SK-N-SH (cell line): ENCODE data around the gene NOX4. TPM values are rescaled to one million over a fixed set of nuclear protein-coding genes. Genes with fewer than 3 reads are reported as not detected.
"Not testable (repeated sequence)": the region's sequence is repeated elsewhere in the genome, so short reads cannot be mapped to it uniquely, and the experiment has no call there.

Experiments
- CTCF ChIA-PET: fragments of 300-600, 350-600 bp; formaldehyde crosslinking; extraction: SDS; loops from one replicate; lab custom pipeline; 2021; lab: Yijun Ruan, JAX
- POLR2A ChIA-PET: fragments of 350-600 bp; sonication (Branson Sonifier 250); formaldehyde crosslinking; extraction: SDS; loops from one replicate; lab custom pipeline; 2020; ENCODE audit warnings: antibody characterized with exemption, inconsistent platforms; lab: Yijun Ruan, JAX
- DNase-seq: peaks from one replicate; pipeline ENCODE4 v3.0.0; 2012
- H2AFZ ChIP-seq: fragments of 200-600 bp; sonication (generic); 2 replicates; pipeline ENCODE4 v1.8.1; 2016; ENCODE audit warnings: antibody characterized with exemption, mild to moderate bottlenecking, low read depth
- H3F3A ChIP-seq: fragments of 200-600 bp; sonication (generic); replicated peaks from 2 replicates; pipeline ENCODE3; 2016; ENCODE audit warnings: antibody characterized with exemption, mild to moderate bottlenecking; ENCODE audit not compliant: insufficient read depth
- H3K27ac ChIP-seq, 2 experiments: fragments of 200-500 bp in 1 of 2; fragments of 200-600 bp in 1 of 2; sonication (Bioruptor generic) in 1 of 2; sonication (generic), shearing (Covaris generic) in 1 of 2; 2 replicates each; pipeline versions ENCODE4 v1.5.1 to v1.6.1; 2014 to 2016; ENCODE audit warnings: low read depth in 2 of 2, inconsistent platforms in 1 of 2, low read length in 1 of 2, mild to moderate bottlenecking in 1 of 2, mixed read lengths in 1 of 2
- H3K27me3 ChIP-seq: fragments of 200-600 bp; sonication (generic), shearing (Covaris generic); 2 replicates; pipeline ENCODE4 v1.6.1; 2016; ENCODE audit warnings: mixed run types; ENCODE audit not compliant: insufficient read depth
- H3K36me3 ChIP-seq, 2 experiments: fragments of 200-500 bp in 1 of 2; fragments of 200-600 bp in 1 of 2; sonication (Bioruptor generic) in 1 of 2; sonication (generic) in 1 of 2; replicated peaks in 1 of 2; 2 replicates each; pipeline versions ENCODE3 to v1.5.1; 2014 to 2016; ENCODE audit warnings: low read length in 1 of 2, mild to moderate bottlenecking in 1 of 2; ENCODE audit not compliant: insufficient read depth in 2 of 2, control insufficient read depth in 1 of 2
- H3K4me1 ChIP-seq, 2 experiments: fragments of 200-500 bp in 1 of 2; fragments of 200-600 bp in 1 of 2; sonication (Bioruptor generic) in 1 of 2; sonication (generic), shearing (Covaris generic) in 1 of 2; 2 replicates each; pipeline versions ENCODE4 v1.5.1 to v1.6.1; 2014 to 2016; ENCODE audit warnings: low read depth in 1 of 2, low read length in 1 of 2, mixed run types in 1 of 2; ENCODE audit not compliant: insufficient read depth in 2 of 2, control insufficient read depth in 1 of 2
- H3K4me2 ChIP-seq: fragments of 200-600 bp; sonication (generic), shearing (Covaris generic); 2 replicates; pipeline ENCODE4 v1.6.1; 2017; ENCODE audit warnings: mixed run types
- H3K4me3 ChIP-seq, 2 experiments: fragments of 200-500 bp in 1 of 2; fragments of 200-600 bp in 1 of 2; sonication (Bioruptor generic) in 1 of 2; sonication (generic), shearing (Covaris generic) in 1 of 2; 2 replicates each; pipeline versions ENCODE4 v1.5.1 to v1.8.1; 2014 to 2016; ENCODE audit warnings: low read depth in 2 of 2, inconsistent platforms in 1 of 2, low read length in 1 of 2, mild to moderate bottlenecking in 1 of 2, mixed read lengths in 1 of 2, moderate library complexity in 1 of 2
- H3K79me2 ChIP-seq: fragments of 200-600 bp; sonication (generic); 2 replicates; pipeline ENCODE4 v1.8.1; 2017; ENCODE audit warnings: mild to moderate bottlenecking; ENCODE audit not compliant: insufficient read depth
- H3K9ac ChIP-seq: fragments of 200-600 bp; sonication (generic); 2 replicates; pipeline ENCODE4 v1.6.1; 2017; ENCODE audit warnings: mixed run types
- H3K9me2 ChIP-seq: fragments of 200-600 bp; sonication (generic); 2 replicates; pipeline ENCODE4 v1.6.1; 2017; ENCODE audit warnings: mixed run types
- H3K9me3 ChIP-seq: fragments of 200-600 bp; sonication (generic); 2 replicates; pipeline ENCODE4 v1.6.1; 2017; ENCODE audit warnings: mixed run types, mild to moderate bottlenecking, moderate library complexity
- H4K20me1 ChIP-seq: fragments of 200-600 bp; sonication (generic); 2 replicates; pipeline ENCODE4 v1.6.1; 2017; ENCODE audit warnings: mild to moderate bottlenecking, mixed run types; ENCODE audit not compliant: insufficient read depth
- CHD2 ChIP-seq: fragments of 150-350 bp; IDR thresholded peaks from 2 replicates; pipeline ENCODE4 v1.6.1; 2018; ENCODE audit warnings: low read length; ENCODE audit not compliant: partially characterized antibody
- ELF1 ChIP-seq: IDR thresholded peaks from 2 replicates; pipeline ENCODE4 v1.4.0; 2012
- EP300 ChIP-seq, 2 experiments: IDR thresholded peaks; 2 replicates each; pipeline versions ENCODE4 v1.4.0 to v1.6.1; 2012; ENCODE audit warnings: borderline replicate concordance in 1 of 2, low read depth in 1 of 2, low read length in 1 of 2
- EZH2phosphoT487 ChIP-seq: fragments of 200-600 bp; sonication (generic); IDR thresholded peaks from 2 replicates; pipeline ENCODE4 v1.6.1; 2017; ENCODE audit warnings: low read depth, mixed run types, mild to moderate bottlenecking, antibody characterized with exemption, moderate library complexity, borderline replicate concordance
- FOXM1 ChIP-seq: IDR thresholded peaks from 2 replicates; pipeline ENCODE4 v1.4.0; 2012; ENCODE audit warnings: low read depth, mild to moderate bottlenecking
- GABPA ChIP-seq: IDR thresholded peaks from 2 replicates; pipeline ENCODE4 v1.4.0; 2012; ENCODE audit warnings: low read depth, mild to moderate bottlenecking
- GATA2 ChIP-seq: sonication (generic); formaldehyde crosslinking; IDR thresholded peaks from 2 replicates; pipeline ENCODE4 v1.5.0; 2020; ENCODE audit warnings: mild to moderate bottlenecking, missing genetic modification reagents
- JUND ChIP-seq: IDR thresholded peaks from 2 replicates; pipeline ENCODE4 v1.4.0; 2012
- MXI1 ChIP-seq: IDR thresholded peaks from 2 replicates; pipeline ENCODE4 v1.6.1; 2012; ENCODE audit warnings: mild to moderate bottlenecking, low read depth, low read length, improper control_type of control experiment
- POLR2AphosphoS5 ChIP-seq: IDR thresholded peaks from 2 replicates; pipeline ENCODE4 v1.6.1; 2012; ENCODE audit warnings: low read depth, low read length
- RFX5 ChIP-seq: IDR thresholded peaks from 2 replicates; pipeline ENCODE4 v1.6.1; 2012; ENCODE audit warnings: mild to moderate bottlenecking, improper control_type of control experiment, low read length
- RXRA ChIP-seq: IDR thresholded peaks from 2 replicates; pipeline ENCODE4 v1.4.0; 2012; ENCODE audit warnings: low read depth, mild to moderate bottlenecking, borderline replicate concordance
- SMC3 ChIP-seq: IDR thresholded peaks from 2 replicates; pipeline ENCODE4 v1.6.1; 2012; ENCODE audit warnings: low read depth, low read length, improper control_type of control experiment
- TEAD4 ChIP-seq: IDR thresholded peaks from 2 replicates; pipeline ENCODE4 v1.4.0; 2012; ENCODE audit warnings: mild to moderate bottlenecking, borderline replicate concordance; ENCODE audit not compliant: insufficient read depth
- YY1 ChIP-seq: IDR thresholded peaks from 2 replicates; pipeline ENCODE4 v1.4.0; 2012; ENCODE audit warnings: low read depth, mild to moderate bottlenecking
- WGBS: methylation state at CpG from one replicate; pipeline ENCODE4 v1.1.6; 2017; ENCODE audit warnings: low lambda C conversion rate; 5-methylcytosine and 5-hydroxymethylcytosine counted together
- polyA plus RNA-seq, 3 experiments: library from polyadenylated mRNA; depleted of rRNA; stranded (reverse); fragments of >200 nt; gene quantifications; 2 replicates each; pipeline ENCODE4 v1.2.3, GENCODE V29; 2012
- TF ChIP-seq, protein P1 (sequence below): IDR thresholded peaks from 2 replicates; pipeline ENCODE4 v1.6.1; 2012; ENCODE audit warnings: mild to moderate bottlenecking, low read depth, low read length, moderate library complexity
- TF ChIP-seq, protein P2 (sequence below): fragments of 150-350 bp; IDR thresholded peaks from 2 replicates; pipeline ENCODE4 v1.6.1; 2017; ENCODE audit warnings: antibody characterized with exemption, low read length, low read depth, borderline replicate concordance
- TF ChIP-seq, protein P3 (sequence below): IDR thresholded peaks from 2 replicates; pipeline ENCODE4; 2012
- TF ChIP-seq, protein P4 (sequence below): IDR thresholded peaks from 2 replicates; pipeline ENCODE4 v1.4.0; 2012; ENCODE audit warnings: low read depth

The NOX4 gene
- polyA plus RNA-seq, 1 of the 3 experiments (the other 2 are of a cell fraction), result 2.2 TPM

DNA sequence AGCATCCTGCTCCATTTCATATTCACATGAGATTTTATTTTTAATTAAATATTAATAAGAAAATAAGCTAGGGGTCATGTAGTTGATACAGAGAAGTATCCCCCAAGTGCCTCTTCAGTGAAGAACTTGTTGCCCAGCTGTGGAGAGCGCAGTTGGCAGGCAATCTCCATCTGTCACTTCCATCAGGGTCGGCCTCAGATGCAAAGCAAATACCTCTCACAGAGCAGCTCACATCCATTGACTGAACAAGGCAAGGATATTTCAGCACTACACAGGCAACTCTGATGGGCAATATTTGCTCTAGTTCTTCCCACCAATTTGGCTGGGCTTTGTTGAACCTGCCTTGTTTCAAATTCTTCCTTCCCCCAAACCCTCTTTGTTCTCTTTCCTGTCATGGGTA, 129.4 kb downstream of the NOX4 start:
- H3K4me1 ChIP-seq, result no peaks in the 10 kb centered on the region
- H3K4me2 ChIP-seq, result no peak overlapping the region
- no peak for DNase-seq
- POLR2A ChIA-PET, result no interaction called here
- H3K36me3 ChIP-seq, result no peaks in the 10 kb centered on the region
- no peak overlapping the region for H3K9ac ChIP-seq
- H3K9me2 ChIP-seq, result no peaks in the 10 kb centered on the region
- WGBS, result 71% methylated on average over 2 of the region's 2 CpGs
- no peak for TF ChIP-seq MXI1
- no peak for TF ChIP-seq GATA2 (CRISPR knock-in tag)
- TF ChIP-seq, protein P1, sequence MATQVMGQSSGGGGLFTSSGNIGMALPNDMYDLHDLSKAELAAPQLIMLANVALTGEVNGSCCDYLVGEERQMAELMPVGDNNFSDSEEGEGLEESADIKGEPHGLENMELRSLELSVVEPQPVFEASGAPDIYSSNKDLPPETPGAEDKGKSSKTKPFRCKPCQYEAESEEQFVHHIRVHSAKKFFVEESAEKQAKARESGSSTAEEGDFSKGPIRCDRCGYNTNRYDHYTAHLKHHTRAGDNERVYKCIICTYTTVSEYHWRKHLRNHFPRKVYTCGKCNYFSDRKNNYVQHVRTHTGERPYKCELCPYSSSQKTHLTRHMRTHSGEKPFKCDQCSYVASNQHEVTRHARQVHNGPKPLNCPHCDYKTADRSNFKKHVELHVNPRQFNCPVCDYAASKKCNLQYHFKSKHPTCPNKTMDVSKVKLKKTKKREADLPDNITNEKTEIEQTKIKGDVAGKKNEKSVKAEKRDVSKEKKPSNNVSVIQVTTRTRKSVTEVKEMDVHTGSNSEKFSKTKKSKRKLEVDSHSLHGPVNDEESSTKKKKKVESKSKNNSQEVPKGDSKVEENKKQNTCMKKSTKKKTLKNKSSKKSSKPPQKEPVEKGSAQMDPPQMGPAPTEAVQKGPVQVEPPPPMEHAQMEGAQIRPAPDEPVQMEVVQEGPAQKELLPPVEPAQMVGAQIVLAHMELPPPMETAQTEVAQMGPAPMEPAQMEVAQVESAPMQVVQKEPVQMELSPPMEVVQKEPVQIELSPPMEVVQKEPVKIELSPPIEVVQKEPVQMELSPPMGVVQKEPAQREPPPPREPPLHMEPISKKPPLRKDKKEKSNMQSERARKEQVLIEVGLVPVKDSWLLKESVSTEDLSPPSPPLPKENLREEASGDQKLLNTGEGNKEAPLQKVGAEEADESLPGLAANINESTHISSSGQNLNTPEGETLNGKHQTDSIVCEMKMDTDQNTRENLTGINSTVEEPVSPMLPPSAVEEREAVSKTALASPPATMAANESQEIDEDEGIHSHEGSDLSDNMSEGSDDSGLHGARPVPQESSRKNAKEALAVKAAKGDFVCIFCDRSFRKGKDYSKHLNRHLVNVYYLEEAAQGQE, result no peak
- no peak for TF ChIP-seq JUND
- no peak for TF ChIP-seq YY1
- TF ChIP-seq ELF1, result no peak
- TF ChIP-seq RXRA, result no peak
- no peak for TF ChIP-seq FOXM1
- TF ChIP-seq TEAD4, result no peak
- TF ChIP-seq, protein P2, sequence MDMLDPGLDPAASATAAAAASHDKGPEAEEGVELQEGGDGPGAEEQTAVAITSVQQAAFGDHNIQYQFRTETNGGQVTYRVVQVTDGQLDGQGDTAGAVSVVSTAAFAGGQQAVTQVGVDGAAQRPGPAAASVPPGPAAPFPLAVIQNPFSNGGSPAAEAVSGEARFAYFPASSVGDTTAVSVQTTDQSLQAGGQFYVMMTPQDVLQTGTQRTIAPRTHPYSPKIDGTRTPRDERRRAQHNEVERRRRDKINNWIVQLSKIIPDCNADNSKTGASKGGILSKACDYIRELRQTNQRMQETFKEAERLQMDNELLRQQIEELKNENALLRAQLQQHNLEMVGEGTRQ, result no peak
- TF ChIP-seq, protein P3, sequence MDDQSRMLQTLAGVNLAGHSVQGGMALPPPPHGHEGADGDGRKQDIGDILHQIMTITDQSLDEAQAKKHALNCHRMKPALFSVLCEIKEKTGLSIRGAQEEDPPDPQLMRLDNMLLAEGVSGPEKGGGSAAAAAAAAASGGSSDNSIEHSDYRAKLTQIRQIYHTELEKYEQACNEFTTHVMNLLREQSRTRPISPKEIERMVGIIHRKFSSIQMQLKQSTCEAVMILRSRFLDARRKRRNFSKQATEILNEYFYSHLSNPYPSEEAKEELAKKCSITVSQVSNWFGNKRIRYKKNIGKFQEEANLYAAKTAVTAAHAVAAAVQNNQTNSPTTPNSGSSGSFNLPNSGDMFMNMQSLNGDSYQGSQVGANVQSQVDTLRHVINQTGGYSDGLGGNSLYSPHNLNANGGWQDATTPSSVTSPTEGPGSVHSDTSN, result no peak
- TF ChIP-seq SMC3, result no peak
- TF ChIP-seq GABPA, result no peak
- TF ChIP-seq RFX5, result no peak
- TF ChIP-seq, protein P4, sequence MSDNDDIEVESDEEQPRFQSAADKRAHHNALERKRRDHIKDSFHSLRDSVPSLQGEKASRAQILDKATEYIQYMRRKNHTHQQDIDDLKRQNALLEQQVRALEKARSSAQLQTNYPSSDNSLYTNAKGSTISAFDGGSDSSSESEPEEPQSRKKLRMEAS, result no peak
- no peak for TF ChIP-seq EP300 (IDR thresholded peaks at IDR 0.05; ENCODE audit: borderline replicate concordance in 1 of 2, low read depth in 1 of 2, low read length in 1 of 2)
- no peak for TF ChIP-seq EZH2phosphoT487
- TF ChIP-seq CHD2, result no peak
- TF ChIP-seq POLR2AphosphoS5, result no peak
- no peaks in the 10 kb centered on the region for H3K79me2 ChIP-seq
- no peak overlapping the region for H3K4me3 ChIP-seq
- H3K9me3 ChIP-seq, result no peaks in the 10 kb centered on the region
- no peaks in the 10 kb centered on the region for H3F3A ChIP-seq
- H4K20me1 ChIP-seq, result no peaks in the 10 kb centered on the region
- no peak overlapping the region for H3K27ac ChIP-seq
- H3K27me3 ChIP-seq, result no peaks in the 10 kb centered on the region
- H2AFZ ChIP-seq, result no peak overlapping the region
- CTCF ChIA-PET, result no interaction called here

DNA sequence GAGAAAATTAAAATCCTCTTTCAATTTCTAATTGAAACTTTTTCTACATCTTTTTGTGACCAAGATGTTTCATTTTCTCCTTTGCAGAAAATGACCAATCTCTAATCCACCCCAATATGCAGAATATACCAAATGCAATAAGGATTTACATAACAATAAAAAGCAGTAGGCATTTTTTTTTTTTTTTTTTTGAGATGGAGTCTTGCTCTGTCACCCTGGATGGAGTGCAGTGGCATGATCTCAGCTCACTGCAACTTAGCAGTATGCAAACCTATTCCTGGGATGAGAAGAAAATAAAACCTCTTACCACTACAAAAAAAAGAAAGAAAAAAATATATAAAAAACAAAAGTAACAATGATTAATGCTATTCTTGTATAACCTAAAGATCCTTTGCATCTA, 132.0 kb downstream of the NOX4 start:
- H3K9me2 ChIP-seq, H2AFZ ChIP-seq, H3K4me1 ChIP-seq, H3F3A ChIP-seq, H3K4me2 ChIP-seq, H3K27ac ChIP-seq, POLR2A ChIA-PET, H4K20me1 ChIP-seq, H3K9me3 ChIP-seq, DNase-seq, H3K9ac ChIP-seq, CTCF ChIA-PET, H3K36me3 ChIP-seq, H3K27me3 ChIP-seq, H3K79me2 ChIP-seq, H3K4me3 ChIP-seq: not testable (repeated sequence)
